ENCODE results near the gene TMEM255B. TPM values are rescaled to one million over a fixed set of nuclear protein-coding genes. Genes with fewer than 3 reads are reported as not detected.
A peak's percentile ranks its signal among the peaks of the same experiment; 100 is the strongest.
"Not testable (repeated sequence)": the region's sequence is repeated elsewhere in the genome, so short reads cannot be mapped to it uniquely, and the experiment has no call there.

TMEM255B gene
- total RNA-seq, 1 experiment from 2014 or later: 0.81 TPM

GRCh38 chr13:113748101-113748861 lies 10.7 kb upstream of the TMEM255B start:
- DNase-seq (ENCODE audit: low spot score): no peak

GRCh38 chr13:113748862-113749451 lies 10.1 kb upstream of the TMEM255B start:
- no peak for DNase-seq (ENCODE audit: low spot score)

- no peak for DNase-seq (ENCODE audit: low spot score)
These were observed 9.5 kb upstream of the TMEM255B start for GRCh38 chr13:113749507-113749906.

GRCh38 chr13:113749967-113750366 lies 9.1 kb upstream of the TMEM255B start:
- no peak for DNase-seq (ENCODE audit: low spot score)

DNA sequence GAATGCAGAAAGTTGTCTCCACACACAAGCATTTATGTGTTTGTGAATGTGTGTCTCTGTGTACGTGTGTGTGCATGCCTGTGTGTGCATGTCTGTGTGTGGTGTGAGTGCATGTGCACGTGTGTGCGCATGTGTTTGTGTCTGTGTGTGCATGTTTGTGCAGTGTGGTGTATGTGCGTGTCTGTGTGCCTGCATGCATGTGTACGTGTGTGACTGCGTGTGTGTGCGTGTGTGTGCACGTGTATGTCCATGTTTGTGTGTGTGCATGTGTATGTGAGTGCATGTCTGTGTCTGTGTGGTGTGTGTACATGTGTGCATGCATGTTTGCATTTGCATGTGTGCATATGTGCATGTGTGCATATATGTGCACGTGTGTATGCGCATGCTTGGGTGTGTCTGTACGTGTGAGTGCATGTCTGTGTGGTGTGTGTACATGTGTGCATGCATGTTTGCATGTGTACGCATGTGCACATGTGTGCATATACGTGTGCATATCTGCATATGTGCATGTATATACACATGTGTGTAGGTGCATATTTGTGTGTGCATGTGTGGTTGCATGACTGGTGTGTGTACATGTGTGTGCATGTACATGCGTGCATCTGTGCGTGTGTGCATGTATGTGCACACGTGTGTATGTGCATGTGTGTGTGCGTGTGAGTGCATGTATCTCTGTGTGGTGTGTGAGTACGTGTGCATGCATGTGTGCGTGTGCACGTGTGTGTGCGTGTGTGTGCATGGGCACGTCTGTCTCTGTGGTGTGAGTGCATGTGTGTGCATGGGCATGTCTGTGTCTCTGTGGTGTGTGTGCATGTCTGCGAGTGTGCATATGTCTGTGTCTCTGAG lies 8.2 kb upstream of the TMEM255B start:
- DNase-seq (ENCODE audit: low spot score): no peak

- no peak for DNase-seq (ENCODE audit: low spot score)
These were observed 7.5 kb upstream of the TMEM255B start for GRCh38 chr13:113751491-113751890.

- not testable (repeated sequence) for DNase-seq (ENCODE audit: low spot score)
These were observed 6.6 kb upstream of the TMEM255B start for GRCh38 chr13:113752211-113752986.

- no peak for DNase-seq (ENCODE audit: low spot score)
These were observed 5.9 kb upstream of the TMEM255B start for GRCh38 chr13:113753171-113753570.

DNA sequence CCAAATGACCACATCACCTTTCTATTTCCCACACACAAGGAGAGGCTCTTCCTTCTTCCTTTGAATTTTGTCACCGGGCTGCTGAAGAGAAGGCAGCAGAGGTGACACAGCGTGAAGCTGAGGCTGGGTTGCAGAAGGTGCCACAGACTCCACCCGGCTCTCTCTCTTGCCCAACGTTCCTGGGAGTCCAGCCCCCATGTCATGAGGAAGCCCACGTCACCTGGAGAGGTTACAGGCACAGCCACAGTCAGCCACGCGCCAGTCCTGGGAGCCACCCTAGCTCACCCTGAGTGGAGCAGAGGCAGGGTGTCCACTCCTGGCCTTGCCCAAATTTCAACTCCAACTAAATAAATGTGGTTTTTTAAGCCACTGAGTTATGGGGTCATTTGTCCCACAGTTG lies 4.8 kb upstream of the TMEM255B start:
- DNase-seq (ENCODE audit: low spot score): no peak

DNA sequence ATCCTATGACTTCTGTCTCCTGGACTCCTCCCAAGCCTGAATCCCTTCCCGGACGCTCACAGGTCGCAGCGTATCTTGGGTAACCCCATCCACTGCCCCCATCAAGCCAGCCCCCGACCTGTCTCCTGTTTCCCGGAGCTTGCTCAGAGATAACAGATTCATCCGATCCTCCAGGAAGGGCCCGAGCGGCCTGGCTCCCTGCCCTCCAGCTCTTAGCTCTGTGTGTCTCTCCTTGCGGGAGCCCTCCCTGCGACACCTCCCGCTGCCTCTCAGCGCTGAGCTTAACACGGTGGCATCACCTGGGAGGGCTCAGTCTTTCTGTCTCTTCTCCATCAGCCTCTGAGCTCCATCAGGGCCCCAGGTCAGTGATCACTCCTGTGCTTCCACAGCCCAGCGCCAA lies 4.3 kb upstream of the TMEM255B start:
- DNase-seq (ENCODE audit: low spot score): no peak

- DNase-seq (ENCODE audit: low spot score): no peak
These were observed 2.5 kb upstream of the TMEM255B start for GRCh38 chr13:113756441-113757097.

GRCh38 chr13:113759525-113760137 lies 605 bp downstream of the TMEM255B start:
- DNase-seq (ENCODE audit: low spot score): peak; percentile 16

GRCh38 chr13:113761136-113761535 lies 2.1 kb downstream of the TMEM255B start:
- no peak for DNase-seq (ENCODE audit: low spot score)

DNA sequence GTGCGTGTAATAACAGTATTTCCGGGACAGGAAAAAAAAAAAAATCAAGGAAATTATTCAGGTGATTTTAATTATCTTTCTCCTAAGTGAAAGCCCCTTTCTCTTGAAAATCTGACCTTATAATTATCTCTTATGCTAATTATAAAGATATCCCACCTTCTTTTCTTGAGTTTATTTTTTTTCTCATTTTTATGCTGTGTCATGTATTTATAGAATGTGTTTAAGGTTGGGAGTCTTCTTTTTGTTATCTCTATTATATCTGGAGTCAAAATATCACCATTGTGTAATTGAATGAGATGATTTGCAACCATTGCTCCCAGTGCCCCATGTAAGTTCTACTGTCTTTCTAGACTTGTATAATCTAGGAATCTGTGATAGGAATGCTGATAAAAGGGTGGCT lies 3.0 kb downstream of the TMEM255B start:
- no peak for DNase-seq (ENCODE audit: low spot score)

DNA sequence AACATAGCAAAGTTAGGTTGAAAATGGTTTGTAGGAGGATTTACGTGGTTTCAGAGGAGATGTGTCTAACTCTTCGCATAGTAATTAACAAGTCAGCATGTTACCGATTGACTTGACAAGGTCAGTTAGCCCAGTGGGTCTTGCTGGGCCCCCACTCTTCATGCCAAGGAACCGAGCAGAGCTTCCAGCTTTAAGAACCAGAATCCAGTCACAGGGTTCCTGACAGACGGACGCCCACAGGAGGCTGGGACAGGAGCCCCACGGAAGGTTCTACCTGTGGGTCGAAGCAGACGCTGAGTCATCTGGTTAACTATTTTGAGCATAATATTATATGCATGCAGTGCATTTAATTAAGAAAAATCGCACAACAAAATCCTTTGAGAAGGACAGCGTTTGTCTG lies 3.5 kb downstream of the TMEM255B start:
- no peak for DNase-seq (ENCODE audit: low spot score)

DNA sequence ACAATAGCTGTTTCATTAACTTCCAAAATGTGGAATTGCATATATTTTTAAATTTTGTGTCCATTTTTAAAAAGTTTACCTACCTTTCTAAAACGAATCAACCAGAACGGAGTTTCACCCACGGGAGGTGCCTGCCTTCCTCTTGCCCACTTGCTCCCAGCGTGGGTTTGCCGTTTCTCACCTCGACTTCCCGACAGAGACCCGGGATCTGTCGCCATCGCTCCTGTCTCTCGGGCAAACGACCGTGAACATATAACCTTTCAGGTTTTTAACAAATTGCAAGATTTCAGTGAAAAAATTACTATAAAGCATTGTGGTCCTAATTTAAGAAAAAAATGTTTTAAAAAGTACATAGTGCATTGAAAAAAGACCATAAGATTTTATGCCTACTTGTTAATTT lies 4.2 kb downstream of the TMEM255B start:
- DNase-seq (ENCODE audit: low spot score): no peak

- DNase-seq (ENCODE audit: low spot score): no peak
These were observed 5.2 kb downstream of the TMEM255B start for GRCh38 chr13:113763961-113764792.

GRCh38 chr13:113764793-113765563 lies 6.0 kb downstream of the TMEM255B start:
- DNase-seq (ENCODE audit: low spot score): no peak

- DNase-seq (ENCODE audit: low spot score): no peak
These were observed 6.5 kb downstream of the TMEM255B start for GRCh38 chr13:113765564-113765910.

Measured in HT-29 (cell line).